ENCODE results near the gene PEX10. TPM values are rescaled to one million over a fixed set of nuclear protein-coding genes. Genes with fewer than 3 reads are reported as not detected.

Gene PEX10
- total RNA-seq, 2 donors from 2014 or later = 35.6 TPM

- no peaks in the 10 kb centered on the region for H3K27me3 ChIP-seq (ENCODE audit: control insufficient read depth, insufficient read depth, low read length, poor library complexity, severe bottlenecking)
- no peaks in the 10 kb centered on the region for H3K4me1 ChIP-seq (ENCODE audit: control insufficient read depth, insufficient read depth, low read length)
- no peak overlapping the region for H3K9ac ChIP-seq (ENCODE audit: extremely low read depth, low read length, poor library complexity, severe bottlenecking)
- no peak for DNase-seq
- Mint-ChIP-seq H3K27me3 (ENCODE audit: insufficient read depth) (no peaks in the 10 kb centered on the region), H3K4me1 (no peaks in the 10 kb centered on the region), H3K9me3 (no peaks in the 10 kb centered on the region), H3K27ac (no peak overlapping the region), H3K36me3 (ENCODE audit: low read depth) (peaks cover 3% of the 10 kb centered on the region), H3K4me3 (no peak overlapping the region)
- 94 to 97% methylated on average over 12 to 19 of the region's 19 CpGs for WGBS, 2 experiments (ENCODE audit: insufficient coverage in 1 of 2, insufficient read length in 1 of 2)
- H3K27ac ChIP-seq (ENCODE audit: low read depth, low read length) = no peak overlapping the region
- TF ChIP-seq, protein P1, sequence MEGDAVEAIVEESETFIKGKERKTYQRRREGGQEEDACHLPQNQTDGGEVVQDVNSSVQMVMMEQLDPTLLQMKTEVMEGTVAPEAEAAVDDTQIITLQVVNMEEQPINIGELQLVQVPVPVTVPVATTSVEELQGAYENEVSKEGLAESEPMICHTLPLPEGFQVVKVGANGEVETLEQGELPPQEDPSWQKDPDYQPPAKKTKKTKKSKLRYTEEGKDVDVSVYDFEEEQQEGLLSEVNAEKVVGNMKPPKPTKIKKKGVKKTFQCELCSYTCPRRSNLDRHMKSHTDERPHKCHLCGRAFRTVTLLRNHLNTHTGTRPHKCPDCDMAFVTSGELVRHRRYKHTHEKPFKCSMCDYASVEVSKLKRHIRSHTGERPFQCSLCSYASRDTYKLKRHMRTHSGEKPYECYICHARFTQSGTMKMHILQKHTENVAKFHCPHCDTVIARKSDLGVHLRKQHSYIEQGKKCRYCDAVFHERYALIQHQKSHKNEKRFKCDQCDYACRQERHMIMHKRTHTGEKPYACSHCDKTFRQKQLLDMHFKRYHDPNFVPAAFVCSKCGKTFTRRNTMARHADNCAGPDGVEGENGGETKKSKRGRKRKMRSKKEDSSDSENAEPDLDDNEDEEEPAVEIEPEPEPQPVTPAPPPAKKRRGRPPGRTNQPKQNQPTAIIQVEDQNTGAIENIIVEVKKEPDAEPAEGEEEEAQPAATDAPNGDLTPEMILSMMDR (conservative IDR thresholded peaks at IDR 0.05) = no peak
- H3K4me3 ChIP-seq (ENCODE audit: low read length) = no peak overlapping the region
- peaks cover 24% of the 10 kb centered on the region for H3K36me3 ChIP-seq (ENCODE audit: control insufficient read depth, insufficient read depth, low read length)
- no peaks in the 10 kb centered on the region for H3K9me3 ChIP-seq (ENCODE audit: control insufficient read depth, low read length)
Observed at GRCh38 chr1:2385606-2386280, 26.6 kb downstream of the PEX10 start.

DNA sequence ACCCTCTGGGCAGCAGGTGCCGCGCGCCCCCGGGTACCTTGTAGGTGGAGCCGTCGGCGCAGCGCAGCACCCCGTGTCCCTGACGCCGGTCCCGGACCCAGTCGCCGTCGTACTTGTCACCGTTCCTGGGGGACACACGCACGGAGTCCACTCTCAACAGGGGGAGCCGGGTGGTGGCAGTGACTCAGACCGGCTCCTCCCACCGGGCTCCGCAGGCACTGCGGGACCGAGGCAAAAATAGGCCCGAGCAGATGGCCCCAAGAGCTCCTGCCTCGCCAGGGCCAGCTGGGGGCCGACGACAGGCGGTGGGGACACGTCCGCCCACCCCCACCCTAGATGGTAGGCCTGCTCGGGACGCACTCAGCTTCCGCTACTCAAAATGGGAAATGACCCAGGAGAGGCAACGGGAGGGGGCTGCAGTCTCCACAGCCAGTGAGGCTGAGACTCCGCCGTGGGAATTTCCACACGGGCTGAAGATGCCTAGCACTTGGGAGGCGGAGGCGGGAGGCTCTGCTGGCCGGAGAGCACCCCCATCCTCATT, 27.4 kb downstream of the PEX10 start:
- Mint-ChIP-seq H3K27me3 (ENCODE audit: insufficient read depth) (no peaks in the 10 kb centered on the region), H3K4me1 (no peaks in the 10 kb centered on the region), H3K4me3 (no peak overlapping the region), H3K27ac (no peak overlapping the region), H3K36me3 (ENCODE audit: low read depth) (peaks cover 3% of the 10 kb centered on the region), H3K9me3 (no peaks in the 10 kb centered on the region)
- H3K9me3 ChIP-seq (ENCODE audit: control insufficient read depth, low read length) = no peaks in the 10 kb centered on the region
- WGBS, 2 experiments (ENCODE audit: insufficient coverage in 1 of 2, insufficient read length in 1 of 2) = 93 to 95% methylated on average over 13 to 41 of the region's 41 CpGs
- no peak overlapping the region for H3K27ac ChIP-seq (ENCODE audit: low read depth, low read length)
- TF ChIP-seq, protein P1 (conservative IDR thresholded peaks at IDR 0.05) = no peak
- H3K36me3 ChIP-seq (ENCODE audit: control insufficient read depth, insufficient read depth, low read length) = peaks cover 24% of the 10 kb centered on the region
- H3K27me3 ChIP-seq (ENCODE audit: control insufficient read depth, insufficient read depth, low read length, poor library complexity, severe bottlenecking) = no peaks in the 10 kb centered on the region
- no peak overlapping the region for H3K4me3 ChIP-seq (ENCODE audit: low read length)
- DNase-seq = no peak
- H3K9ac ChIP-seq (ENCODE audit: extremely low read depth, low read length, poor library complexity, severe bottlenecking) = no peak overlapping the region
- no peaks in the 10 kb centered on the region for H3K4me1 ChIP-seq (ENCODE audit: control insufficient read depth, insufficient read depth, low read length)

DNA sequence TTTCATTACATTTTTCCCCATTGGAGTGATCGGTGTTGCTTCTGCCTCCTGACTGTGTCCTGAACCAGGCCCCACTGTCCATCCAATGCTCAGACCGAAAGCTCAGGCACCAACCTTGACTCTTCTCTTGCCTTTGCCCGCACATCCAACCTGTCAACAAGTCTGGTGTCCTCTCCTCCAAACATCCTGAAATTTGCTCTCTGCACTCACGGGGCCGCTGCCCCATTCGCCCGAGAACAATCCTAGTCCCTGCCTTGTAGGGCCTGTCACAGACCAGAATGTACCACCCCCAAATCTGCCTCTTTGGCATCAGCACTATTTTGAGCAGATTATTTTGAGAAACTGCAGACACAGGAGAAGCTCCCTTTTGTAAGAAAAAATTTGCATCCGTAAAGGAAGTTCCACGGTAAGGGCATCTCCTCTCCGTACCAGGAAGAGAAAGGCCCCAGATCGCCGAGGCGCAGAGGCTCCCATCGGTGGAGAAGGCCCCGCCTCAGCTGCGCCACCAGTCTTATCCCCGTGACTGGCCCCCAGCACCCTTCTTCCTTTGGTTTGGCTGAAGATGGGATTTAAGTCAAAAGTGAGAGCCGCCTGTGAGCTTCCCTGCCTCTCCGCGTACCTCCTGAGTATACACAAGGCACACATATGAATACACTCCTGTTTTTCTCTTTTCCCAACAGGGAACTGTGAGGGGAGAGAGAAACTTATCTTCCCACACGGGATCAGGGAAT, 28.1 kb downstream of the PEX10 start:
- no peaks in the 10 kb centered on the region for H3K27me3 ChIP-seq (ENCODE audit: control insufficient read depth, insufficient read depth, low read length, poor library complexity, severe bottlenecking)
- TF ChIP-seq, protein P1 (conservative IDR thresholded peaks at IDR 0.05) = no peak
- Mint-ChIP-seq H3K36me3 (ENCODE audit: low read depth) (peaks cover 3% of the 10 kb centered on the region), H3K27me3 (ENCODE audit: insufficient read depth) (no peaks in the 10 kb centered on the region), H3K27ac (no peak overlapping the region), H3K4me3 (no peak overlapping the region), H3K4me1 (no peaks in the 10 kb centered on the region), H3K9me3 (no peaks in the 10 kb centered on the region)
- no peak overlapping the region for H3K9ac ChIP-seq (ENCODE audit: extremely low read depth, low read length, poor library complexity, severe bottlenecking)
- no peak overlapping the region for H3K27ac ChIP-seq (ENCODE audit: low read depth, low read length)
- WGBS, 2 experiments (ENCODE audit: insufficient coverage in 1 of 2, insufficient read length in 1 of 2) = 90 to 96% methylated on average over 11 to 21 of the region's 21 CpGs
- no peak overlapping the region for H3K4me3 ChIP-seq (ENCODE audit: low read length)
- no peaks in the 10 kb centered on the region for H3K4me1 ChIP-seq (ENCODE audit: control insufficient read depth, insufficient read depth, low read length)
- H3K36me3 ChIP-seq (ENCODE audit: control insufficient read depth, insufficient read depth, low read length) = peaks cover 18% of the 10 kb centered on the region
- DNase-seq = no peak
- H3K9me3 ChIP-seq (ENCODE audit: control insufficient read depth, low read length) = no peaks in the 10 kb centered on the region
